K562 (cell line): ENCODE measurements around the gene AIG1.

Source experiments
- CHD2 ChIP-seq: IDR thresholded peaks from 2 replicates; pipeline ENCODE4 v1.6.1; 2011; ENCODE audit warnings: low read depth, low read length
- DNMT1 ChIP-seq: fragments of 450-650 bp; IDR thresholded peaks from 2 replicates; pipeline ENCODE4 v1.6.1; 2016; ENCODE audit warnings: antibody characterized with exemption, mild to moderate bottlenecking
- HDAC2 ChIP-seq: fragments of 450-650 bp; IDR thresholded peaks from 2 replicates; pipeline ENCODE4 v1.6.1; 2016; ENCODE audit warnings: mild to moderate bottlenecking
- NFYB ChIP-seq: IDR thresholded peaks from 2 replicates; pipeline ENCODE4 v1.6.1; 2011; ENCODE audit warnings: mild to moderate bottlenecking, moderate library complexity; ENCODE audit not compliant: insufficient read length; ENCODE audit errors: extremely low read depth
- THRAP3 ChIP-seq: fragments of 450-650 bp; IDR thresholded peaks from 2 replicates; pipeline ENCODE4 v1.6.1; 2016; ENCODE audit warnings: mild to moderate bottlenecking, inconsistent platforms, borderline replicate concordance
- ZFP36 ChIP-seq: fragments of 150-350 bp; IDR thresholded peaks from 2 replicates; pipeline ENCODE4 v1.6.1; 2018; ENCODE audit warnings: low read length, low read depth; ENCODE audit not compliant: partially characterized antibody
- ZNF239 ChIP-seq: fragments of 250-450 bp; sonication (Bioruptor Pico); IDR thresholded peaks from 2 replicates; pipeline ENCODE4 v1.4.0; 2020; ENCODE audit warnings: mild to moderate bottlenecking
- ZNF431 ChIP-seq: sonication (generic); formaldehyde crosslinking; IDR thresholded peaks from 2 replicates; pipeline ENCODE4 v1.8.0; 2022; ENCODE audit warnings: mild to moderate bottlenecking, missing genetic modification reagents
- TF ChIP-seq, protein P1 (sequence below): fragments of 250-450 bp; sonication (Bioruptor Pico); IDR thresholded peaks from 2 replicates; pipeline ENCODE4 v1.5.0; 2021

DNA sequence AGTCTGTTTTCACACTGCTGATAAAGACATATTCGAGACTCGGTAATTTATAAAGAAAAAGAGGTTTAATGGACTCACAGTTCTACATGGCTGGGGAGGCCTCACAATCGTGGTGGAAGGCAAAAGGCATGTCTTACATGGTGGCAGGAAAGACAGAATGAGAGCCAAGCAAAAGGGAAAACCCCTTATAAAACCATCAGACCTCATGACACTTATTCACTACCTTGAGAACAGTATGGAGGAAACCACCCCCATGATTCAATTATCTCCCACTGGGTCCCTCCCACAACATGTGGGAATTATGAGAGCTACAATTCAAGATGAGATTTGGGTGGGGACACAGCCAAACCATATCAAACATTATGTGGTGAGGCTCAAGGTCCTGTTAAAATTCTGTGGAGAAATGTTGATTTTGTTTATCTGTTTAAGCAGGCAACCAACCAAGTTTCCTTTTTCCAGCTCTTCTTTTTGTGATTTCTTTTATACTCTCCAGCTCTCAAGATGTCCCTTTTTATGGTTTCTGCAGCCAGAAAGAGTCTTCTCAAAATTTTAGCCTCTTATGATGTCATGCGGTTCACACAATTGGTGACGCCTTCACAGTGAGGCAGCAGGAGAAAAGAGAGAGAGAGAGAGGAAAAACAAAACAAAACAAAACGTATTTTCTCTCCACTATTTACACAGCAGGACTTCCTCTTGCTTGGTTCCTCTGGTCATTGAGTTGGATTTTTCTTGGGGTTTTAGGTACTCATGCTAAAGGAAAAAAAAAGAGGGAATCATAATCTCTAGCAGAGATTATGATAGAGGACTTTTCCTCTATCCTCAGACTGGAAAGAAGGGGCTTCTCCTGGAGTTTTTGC, 18.0 kb downstream of the AIG1 start:
- TF ChIP-seq DNMT1 (no peak), ZNF431 (CRISPR knock-in tag) (no peak), HDAC2 (no peak), THRAP3 (no peak), ZNF239 (CRISPR knock-in tag) (no peak), NFYB (no peak), CHD2 (no peak), ZFP36 (no peak)
- TF ChIP-seq, protein P1, sequence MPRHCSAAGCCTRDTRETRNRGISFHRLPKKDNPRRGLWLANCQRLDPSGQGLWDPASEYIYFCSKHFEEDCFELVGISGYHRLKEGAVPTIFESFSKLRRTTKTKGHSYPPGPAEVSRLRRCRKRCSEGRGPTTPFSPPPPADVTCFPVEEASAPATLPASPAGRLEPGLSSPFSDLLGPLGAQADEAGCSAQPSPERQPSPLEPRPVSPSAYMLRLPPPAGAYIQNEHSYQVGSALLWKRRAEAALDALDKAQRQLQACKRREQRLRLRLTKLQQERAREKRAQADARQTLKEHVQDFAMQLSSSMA (CRISPR knock-in tag), result no peak
